CD4-positive, alpha-beta T cell treated with Interleukin-17A for 1 hour (primary cell): Measurements from ENCODE around the gene CHSY1.
"Not testable (repeated sequence)": the region's sequence is repeated elsewhere in the genome, so short reads cannot be mapped to it uniquely, and the experiment has no call there.

Source experiments
- DNase-seq: peaks from one replicate; pipeline ENCODE4 v3.0.0-alpha.2; 2020

CHSY1 gene

DNA sequence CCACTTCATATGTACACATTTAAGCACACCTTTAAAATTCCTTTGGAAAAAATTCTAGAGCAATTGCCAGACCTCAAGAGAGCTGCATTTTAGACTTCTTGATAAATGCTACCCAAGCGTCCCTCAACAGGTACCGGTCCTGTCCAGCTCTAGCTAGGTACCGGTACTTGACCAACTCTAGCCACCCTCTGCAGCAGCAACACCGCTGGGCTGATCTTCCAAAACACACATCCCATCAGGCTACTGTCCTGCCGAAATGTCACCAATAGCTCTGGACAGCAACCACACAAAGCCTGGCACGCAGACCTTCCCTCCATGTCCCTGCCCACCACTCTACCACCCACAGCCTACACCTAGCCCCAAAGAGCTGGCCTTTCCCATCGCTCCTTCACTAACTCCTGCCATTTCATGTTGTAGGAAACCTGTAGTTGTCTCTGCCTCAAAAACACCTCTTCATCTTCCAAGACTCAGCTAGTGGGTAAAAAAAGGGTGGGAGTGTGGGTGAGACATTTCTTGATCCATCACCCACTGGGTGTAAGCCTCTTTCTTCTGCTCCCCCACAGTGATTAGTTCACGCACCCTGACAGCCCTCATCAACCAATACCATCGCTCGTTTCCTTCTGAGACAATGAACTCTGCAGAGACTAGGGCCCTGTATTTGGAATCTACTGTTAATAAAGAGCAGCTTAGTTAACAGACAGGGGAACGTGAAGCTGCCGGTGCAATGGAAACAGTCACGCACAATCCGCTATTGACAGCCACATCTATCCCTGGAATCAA is 6.8 kb downstream of the CHSY1 start:
- no peak for DNase-seq

- DNase-seq, result no peak
Observed at GRCh38 chr15:101244036-101244781, 7.6 kb downstream of the CHSY1 start.

DNA sequence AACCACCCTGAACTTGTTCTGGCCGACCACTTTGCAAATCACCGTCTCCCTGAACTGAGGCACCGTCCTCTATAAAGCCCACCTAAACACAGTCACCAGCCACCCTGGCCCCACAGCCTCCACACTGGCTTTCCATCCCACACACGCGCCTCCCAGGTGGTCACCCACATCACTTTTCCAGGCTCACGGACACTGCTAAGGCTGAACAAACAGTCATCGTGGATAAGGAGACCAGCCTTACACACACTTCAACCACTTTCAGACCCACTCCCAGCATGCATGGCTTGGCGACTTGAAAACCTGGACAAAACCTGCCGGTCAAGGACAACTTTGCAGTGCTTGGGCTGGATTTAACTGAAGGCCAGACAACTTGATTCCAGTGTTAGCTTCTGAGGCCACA is 8.4 kb downstream of the CHSY1 start:
- DNase-seq, result no peak

GRCh38 chr15:101242999-101243336 is 8.9 kb downstream of the CHSY1 start:
- DNase-seq, result no peak

- peak; percentile 86 for DNase-seq
Observed at GRCh38 chr15:101242160-101242998, 9.5 kb downstream of the CHSY1 start.

DNA sequence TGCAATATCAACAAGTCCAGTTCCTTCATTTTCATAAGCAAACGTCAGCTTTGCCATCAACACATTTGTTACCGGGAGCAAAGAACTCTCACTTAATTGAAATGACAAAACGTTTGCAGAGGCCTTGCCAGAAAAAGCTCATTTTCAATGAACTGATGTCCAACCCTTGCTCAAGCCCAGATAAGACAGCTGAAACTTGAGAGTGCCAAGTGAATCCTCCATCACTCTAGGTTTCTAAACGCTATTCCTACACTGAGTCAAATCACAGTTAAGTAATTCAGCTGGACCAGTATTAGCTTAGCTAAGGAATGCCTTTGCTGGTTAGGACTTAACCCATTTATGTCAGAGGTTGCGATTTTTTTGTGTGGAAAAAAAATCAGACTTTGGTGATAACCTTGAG is 11.5 kb downstream of the CHSY1 start:
- DNase-seq, result no peak

- no peak for DNase-seq
Observed at GRCh38 chr15:101239724-101240136, 12.1 kb downstream of the CHSY1 start.

GRCh38 chr15:101237251-101237650 is 14.6 kb downstream of the CHSY1 start:
- no peak for DNase-seq

DNA sequence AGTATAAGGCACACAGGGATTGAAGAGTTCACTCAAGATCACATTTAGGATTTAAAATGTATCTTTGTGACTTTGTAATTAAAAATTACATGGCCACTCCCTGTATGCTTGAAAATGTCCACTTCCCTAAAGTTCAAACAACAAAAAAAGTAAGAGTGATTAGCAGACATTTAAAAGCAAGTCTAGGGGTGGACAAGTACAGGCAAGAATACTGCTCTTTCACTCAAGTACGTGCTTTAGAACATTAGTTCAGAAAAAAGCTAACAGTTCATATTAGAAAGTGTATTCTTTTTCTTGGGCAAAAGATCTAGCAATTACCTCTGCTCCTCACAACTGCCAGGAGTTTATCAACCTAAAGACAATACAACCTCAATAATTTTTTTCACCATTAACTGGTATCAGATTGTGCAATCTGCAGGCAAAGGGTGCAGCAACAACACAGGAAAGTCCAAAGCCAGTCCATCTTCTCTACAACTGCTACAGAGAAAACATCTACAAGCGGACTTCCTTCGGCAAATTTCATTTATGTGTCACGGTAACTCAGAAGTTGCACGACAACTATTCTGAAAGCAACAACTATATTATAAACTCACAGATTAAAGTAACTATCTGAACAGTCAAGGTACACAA is 18.1 kb downstream of the CHSY1 start:
- DNase-seq, result no peak

GRCh38 chr15:101232677-101233076 is 19.2 kb downstream of the CHSY1 start:
- no peak for DNase-seq

DNA sequence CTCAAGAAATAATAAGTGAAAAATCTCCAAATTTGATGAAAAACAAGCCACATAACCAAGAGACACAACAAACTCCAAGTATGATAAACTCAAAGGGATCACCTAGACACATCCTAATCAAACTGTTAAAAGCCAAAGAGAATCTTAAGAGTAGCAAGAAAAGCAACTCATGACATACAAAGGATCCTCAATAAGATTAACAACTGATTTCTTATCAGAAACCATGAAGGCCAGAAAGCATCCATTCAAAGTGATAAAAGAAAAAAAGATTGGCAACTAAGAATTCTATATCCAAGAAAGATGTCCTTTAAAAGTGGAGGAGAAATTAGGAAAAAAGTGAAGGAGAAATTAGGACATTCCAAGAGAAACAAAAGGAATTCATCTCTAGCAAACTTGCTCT is 23.5 kb downstream of the CHSY1 start:
- DNase-seq, result no peak

DNA sequence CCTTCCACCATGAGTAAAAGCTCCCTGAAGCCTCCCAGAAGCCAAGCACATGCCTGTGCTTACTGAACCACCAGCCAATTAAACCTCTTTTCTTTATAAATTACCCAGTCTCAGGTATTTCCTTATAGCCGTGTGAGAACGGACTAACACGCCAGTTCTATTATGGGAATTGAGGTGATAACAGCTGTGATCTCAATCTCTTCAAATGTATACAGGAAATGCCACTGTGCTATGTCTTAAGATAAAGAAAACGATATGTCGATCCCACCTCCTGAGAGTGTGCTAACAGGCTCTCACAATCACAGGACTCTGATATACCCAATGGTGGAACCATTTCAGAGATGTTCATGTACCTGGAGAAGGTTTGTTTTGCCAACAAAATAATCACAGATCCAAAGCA is 26.2 kb downstream of the CHSY1 start:
- no peak for DNase-seq

DNA sequence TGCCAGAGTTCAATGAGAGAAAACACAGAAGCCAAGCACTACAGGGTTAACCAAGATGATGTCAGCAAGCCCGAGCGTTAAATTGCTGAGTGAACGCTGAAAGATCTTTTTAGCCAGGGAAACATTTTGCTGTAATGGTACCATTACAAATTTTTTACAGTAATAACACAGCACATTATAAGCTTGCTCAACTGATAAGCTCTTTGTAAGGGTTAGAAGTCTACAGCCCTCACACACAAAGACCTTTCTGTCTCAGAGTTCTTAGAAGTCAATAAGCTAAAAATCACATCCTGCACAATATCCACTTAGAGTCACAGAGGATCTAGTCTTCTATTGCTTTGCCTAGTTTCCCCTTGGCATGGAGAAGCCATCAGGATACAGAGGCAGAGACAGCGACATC is 29.9 kb downstream of the CHSY1 start:
- no peak for DNase-seq

DNA sequence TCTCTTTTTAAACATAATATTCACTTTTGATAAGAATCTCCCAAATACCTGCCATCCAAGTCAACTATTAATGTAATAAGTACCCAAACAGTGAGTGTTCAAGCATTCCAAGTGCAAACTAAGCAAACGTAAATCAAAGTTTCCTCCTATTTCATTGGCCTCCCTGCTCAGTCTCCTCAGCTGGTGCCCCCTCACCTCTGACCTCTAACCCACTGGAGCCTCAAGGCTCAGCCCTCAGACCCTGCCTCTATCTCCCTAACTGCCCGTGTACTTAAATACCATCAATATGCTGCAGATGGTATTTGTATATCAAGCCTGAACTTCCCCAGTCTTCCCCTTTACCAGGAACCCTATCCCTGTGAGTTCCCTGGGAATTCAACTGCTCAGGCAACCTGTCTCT is 31.8 kb downstream of the CHSY1 start:
- no peak for DNase-seq

- no peak for DNase-seq
Observed at GRCh38 chr15:101219441-101219840, 32.4 kb downstream of the CHSY1 start.

DNA sequence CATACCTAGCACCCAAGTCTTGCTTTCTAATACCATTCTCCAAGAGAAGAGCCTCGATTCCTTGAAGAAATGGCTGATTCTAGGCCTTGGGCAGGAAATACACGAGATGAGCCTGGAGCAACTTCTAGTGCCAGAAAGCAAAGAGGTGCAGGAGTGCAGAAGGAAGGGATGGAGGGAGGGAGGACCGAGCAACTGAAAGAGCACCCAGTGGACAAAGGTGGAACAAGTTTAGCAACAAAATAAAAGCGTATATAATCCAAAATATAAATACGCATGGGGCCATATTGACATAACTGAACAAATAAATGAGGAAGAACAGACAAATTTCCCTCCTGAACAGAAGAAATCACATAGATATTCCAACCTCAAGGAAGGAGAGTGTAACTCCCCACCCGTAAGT is 34.4 kb downstream of the CHSY1 start:
- DNase-seq, result no peak

DNA sequence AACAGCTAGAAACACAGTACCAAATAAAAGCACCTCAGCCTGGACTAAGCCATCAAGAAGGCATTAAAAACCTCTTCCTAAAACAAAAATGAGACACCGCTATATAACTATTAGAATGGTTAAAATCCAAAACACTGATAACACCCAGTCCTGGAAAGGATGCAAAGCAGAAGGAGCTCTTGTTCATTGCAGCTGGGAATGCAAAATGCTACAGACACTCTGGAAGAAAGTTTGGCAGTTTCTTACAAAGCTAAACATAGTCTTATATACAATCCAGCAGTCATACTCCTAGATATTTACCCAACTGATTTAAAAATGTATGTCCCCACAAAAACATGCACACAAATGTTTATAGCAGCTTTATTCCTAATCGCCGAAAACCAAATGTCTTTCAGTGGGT is 35.7 kb downstream of the CHSY1 start:
- DNase-seq, result no peak

DNA sequence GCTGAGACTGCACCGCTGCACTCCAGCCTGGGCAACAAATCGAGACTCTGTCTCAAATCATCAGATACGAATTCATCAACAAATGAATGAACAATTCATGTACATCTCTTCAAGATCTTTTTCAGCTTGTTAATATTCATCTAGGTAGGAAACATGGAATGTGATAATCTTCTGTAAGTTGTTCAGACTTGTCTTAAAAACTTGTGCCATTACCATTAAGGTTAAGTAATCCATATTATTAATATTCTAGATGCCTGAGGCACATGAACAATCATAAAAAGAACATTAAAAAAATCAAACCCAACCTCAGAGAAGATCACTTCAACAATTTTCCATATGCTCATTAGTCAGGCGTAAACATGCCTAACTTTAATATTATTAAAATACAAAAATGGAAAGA is 36.2 kb downstream of the CHSY1 start:
- no peak for DNase-seq

- not testable (repeated sequence) for DNase-seq
Observed at GRCh38 chr15:101214435-101215097, 37.3 kb downstream of the CHSY1 start.

DNA sequence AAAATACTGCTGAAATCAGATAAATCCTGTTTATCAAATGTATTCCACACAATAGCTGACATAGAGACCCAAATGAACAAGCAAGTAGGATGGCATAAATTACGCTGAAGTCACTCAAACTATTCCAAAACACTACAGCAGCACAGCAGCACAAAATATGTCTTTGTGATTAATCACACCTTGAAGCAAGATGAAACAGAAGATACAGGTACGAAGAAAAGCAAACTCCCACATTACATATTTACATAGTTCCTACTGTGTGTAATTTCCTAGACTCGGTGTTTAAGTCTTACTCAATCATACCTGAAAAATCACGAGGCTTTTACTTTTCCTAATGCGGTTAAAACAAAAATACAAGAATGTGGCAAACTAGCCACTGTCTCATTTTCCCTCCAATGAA is 38.3 kb downstream of the CHSY1 start:
- DNase-seq, result no peak

- DNase-seq, result no peak
Observed at GRCh38 chr15:101213147-101213546, 38.7 kb downstream of the CHSY1 start.

DNA sequence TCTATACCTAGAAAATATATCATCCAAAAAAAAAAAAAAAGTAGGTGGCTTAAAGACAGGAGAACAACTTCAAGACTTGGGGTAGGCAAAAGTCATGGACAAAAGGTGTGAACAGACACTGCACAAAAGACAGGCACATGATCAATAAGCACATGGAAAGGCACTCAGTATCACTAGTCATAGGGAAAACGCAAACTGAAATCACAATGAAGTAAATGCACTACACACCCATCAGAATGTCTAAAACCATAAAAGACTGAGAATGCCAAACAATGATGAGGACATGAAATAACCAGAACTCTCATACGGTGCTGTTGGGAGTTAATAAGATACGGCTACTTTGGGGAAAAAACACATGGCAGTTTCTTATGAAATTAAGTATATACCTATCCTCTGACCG is 40.0 kb downstream of the CHSY1 start:
- no peak for DNase-seq

- DNase-seq, result no peak
Observed at GRCh38 chr15:101210466-101210865, 41.4 kb downstream of the CHSY1 start.
